Right cardiac atrium (tissue), 5 donors: ENCODE data around the gene ANKAR. TPM values are rescaled to one million over a fixed set of nuclear protein-coding genes. Genes with fewer than 3 reads are reported as not detected.
A peak's percentile ranks its signal among the peaks of the same experiment; 100 is the strongest.
"Not testable (repeated sequence)": the region's sequence is repeated elsewhere in the genome, so short reads cannot be mapped to it uniquely, and the experiment has no call there.

ENCODE experiments used
- ATAC-seq, 2 donors: fragments of 200-7000 bp; cut with Tn5 transposase; one replicate each; pipeline versions ENCODE4 v1.8.0 to v1.9.1; 2020; ENCODE audit warnings: moderate library complexity in 2 of 2, mild to moderate bottlenecking in 1 of 2
- DNase-seq, 3 donors: peaks; one replicate each; pipeline ENCODE4 v3.0.0-alpha.2; 2020
- H3K27ac ChIP-seq: one replicate; pipeline ENCODE4 v1.5.1; 2013; ENCODE audit warnings: mild to moderate bottlenecking, low read length, control low read depth, moderate library complexity
- H3K27me3 ChIP-seq: one replicate; pipeline ENCODE4 v1.6.1; 2013; ENCODE audit not compliant: control insufficient read depth, insufficient read depth
- H3K4me1 ChIP-seq: one replicate; pipeline ENCODE4 v1.6.1; 2013; ENCODE audit warnings: low read length; ENCODE audit not compliant: control insufficient read depth, insufficient read depth
- H3K4me3 ChIP-seq: one replicate; pipeline ENCODE4 v1.5.1; 2013; ENCODE audit warnings: low read length, control low read depth
- H3K9me3 ChIP-seq: one replicate; pipeline ENCODE4 v1.6.1; 2013; ENCODE audit warnings: low read length; ENCODE audit not compliant: control insufficient read depth
- WGBS: extraction: QIAGEN DNeasy Blood & Tissue Kit; methylation state at CpG from one replicate; pipeline ENCODE4 v1.1.7; 2013; 5-methylcytosine and 5-hydroxymethylcytosine counted together
- intact Hi-C, 4 donors: fragments of 100-400 bp; cut with DNase I; formaldehyde crosslinking; loops; one replicate each; pipeline versions ENCODE4 v1.11.0 to v1.14.0; 2022 to 2023
- polyA plus RNA-seq: library from polyadenylated mRNA; stranded (reverse); fragments of 200-250 nt; gene quantifications from one replicate; pipeline ENCODE4 v1.2.3, GENCODE V29; 2013
- total RNA-seq, 4 donors: library from RNA; stranded (reverse); fragmentation: NEBNext Ultra II Directional; extraction: Animal tissue kit (Norgen Biotek cat#: 25700); gene quantifications; one replicate each; pipeline ENCODE4 v1.2.1, GENCODE V29; 2021
- donor health status: healthy with polysubstance abuse.
- donor health status: DM: no; HTN: yes; CAD: no.
- donor health status: DM: no; HTN: no; CAD: no.
- donor health status: DM: no; HTN: yes; CAD: no; lungs with severe emphysema.
- donor health status: DM: yes; HTN: yes; CAD: no.

ANKAR gene
- total and polyA plus RNA-seq, 5 donors = 2.5 to 12.0 (median 10.0) TPM

DNA sequence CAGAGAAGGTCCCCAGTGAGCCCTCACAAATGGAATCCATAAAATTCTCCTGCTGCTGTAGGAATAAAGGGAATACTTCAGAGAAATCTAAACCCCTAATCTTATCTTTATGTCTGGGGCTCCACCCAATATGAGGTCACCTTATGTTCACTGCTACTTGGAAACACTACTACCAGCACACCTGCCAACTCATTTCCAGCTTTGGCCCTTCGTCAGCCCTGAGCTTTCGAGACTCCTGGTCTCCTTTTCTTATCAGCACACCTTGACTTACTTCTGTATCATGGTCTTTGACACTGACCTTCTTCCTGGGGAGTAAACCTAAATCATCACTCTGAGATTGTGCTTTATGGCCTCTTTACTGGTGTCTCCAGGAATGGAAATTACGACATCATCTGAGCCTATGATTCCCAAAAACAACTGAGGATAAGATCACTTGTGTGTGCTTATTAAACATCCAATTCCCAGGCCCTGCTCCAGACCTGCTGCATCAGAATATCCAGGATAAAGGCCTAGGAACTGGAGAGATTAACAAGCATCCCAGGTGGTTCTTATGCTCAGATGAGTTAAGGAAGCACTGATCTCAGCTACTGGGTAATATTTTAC is 35.4 kb upstream of the ANKAR start:
- Histone ChIP-seq H3K27ac (no peak overlapping the region), H3K9me3 (no peaks in the 10 kb centered on the region), H3K4me3 (no peak overlapping the region), H3K4me1 (no peaks in the 10 kb centered on the region), H3K27me3 (no peaks in the 10 kb centered on the region)
- 58% methylated on average over 3 of the region's 3 CpGs for WGBS
- DNase-seq (no peak), ATAC-seq (no peak)
- intact Hi-C loops = loop anchor here in 2 of 4 donors (10.0 kb wide), 2 partner anchors 144 to 174 kb away; no protein-coding TSS in a partner anchor

DNA sequence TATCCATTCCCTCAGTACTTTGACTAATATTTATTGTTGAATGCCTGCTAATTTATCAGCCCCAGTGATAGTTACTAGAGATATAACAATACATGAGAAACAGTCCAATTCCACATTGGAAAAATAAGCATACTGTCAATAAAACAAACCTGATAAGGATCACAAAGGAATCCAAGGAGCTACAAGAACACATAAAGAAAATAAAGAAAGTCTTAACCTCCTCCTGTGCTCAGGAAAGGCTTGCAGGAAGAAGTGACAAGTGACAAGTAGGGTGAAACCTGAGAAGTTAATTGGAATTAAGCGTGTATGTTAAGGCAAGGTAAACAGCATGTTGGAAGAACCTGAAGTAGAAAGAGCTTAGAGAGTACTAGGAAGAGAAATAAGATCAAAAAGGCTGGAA is 33.5 kb upstream of the ANKAR start:
- WGBS = 72% methylated on average over 1 of the region's 1 CpG
- H3K27ac ChIP-seq = no peak overlapping the region
- intact Hi-C loops = no loop called here

GRCh38 chr2:189641590-189641989 is 32.9 kb upstream of the ANKAR start:
- DNase-seq = no peak
- ATAC-seq = no peak
- Histone ChIP-seq H3K27me3 (no peaks in the 10 kb centered on the region), H3K4me3 (no peak overlapping the region), H3K27ac (no peak overlapping the region), H3K4me1 (no peaks in the 10 kb centered on the region), H3K9me3 (no peaks in the 10 kb centered on the region)
- 88% methylated on average over 2 of the region's 2 CpGs for WGBS
- intact Hi-C loops = no loop called here

More for the DNA sequence above, 33.5 kb upstream of the ANKAR start:
- H3K4me3 ChIP-seq = no peak overlapping the region
- no peaks in the 10 kb centered on the region for H3K4me1 ChIP-seq
- H3K9me3 ChIP-seq = no peaks in the 10 kb centered on the region
- no peak for ATAC-seq
- H3K27me3 ChIP-seq = no peaks in the 10 kb centered on the region
- no peak for DNase-seq

DNA sequence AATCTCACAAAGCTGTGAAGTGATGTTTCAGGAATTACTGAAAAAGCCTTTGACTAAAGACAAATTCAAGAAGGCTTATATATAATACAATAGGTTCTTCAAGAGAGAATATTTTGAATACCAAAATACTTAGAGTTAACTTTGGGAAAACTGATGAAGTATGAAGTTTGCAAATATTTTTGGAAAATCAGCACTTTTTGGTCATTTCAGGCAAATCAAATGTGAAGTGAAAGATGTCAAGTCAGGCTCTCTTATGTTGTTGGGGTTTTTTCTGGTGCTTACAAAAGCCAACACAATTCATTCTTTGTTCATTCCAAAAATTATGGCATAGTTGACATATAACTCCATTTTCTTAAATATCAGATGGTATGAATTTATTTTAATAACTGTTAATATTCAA is 27.9 kb upstream of the ANKAR start:
- no peak for ATAC-seq
- Histone ChIP-seq H3K4me1 (no peaks in the 10 kb centered on the region), H3K9me3 (no peaks in the 10 kb centered on the region), H3K27ac (no peak overlapping the region), H3K27me3 (no peaks in the 10 kb centered on the region), H3K4me3 (no peak overlapping the region)
- intact Hi-C loops = no loop called here
- no peak for DNase-seq

DNA sequence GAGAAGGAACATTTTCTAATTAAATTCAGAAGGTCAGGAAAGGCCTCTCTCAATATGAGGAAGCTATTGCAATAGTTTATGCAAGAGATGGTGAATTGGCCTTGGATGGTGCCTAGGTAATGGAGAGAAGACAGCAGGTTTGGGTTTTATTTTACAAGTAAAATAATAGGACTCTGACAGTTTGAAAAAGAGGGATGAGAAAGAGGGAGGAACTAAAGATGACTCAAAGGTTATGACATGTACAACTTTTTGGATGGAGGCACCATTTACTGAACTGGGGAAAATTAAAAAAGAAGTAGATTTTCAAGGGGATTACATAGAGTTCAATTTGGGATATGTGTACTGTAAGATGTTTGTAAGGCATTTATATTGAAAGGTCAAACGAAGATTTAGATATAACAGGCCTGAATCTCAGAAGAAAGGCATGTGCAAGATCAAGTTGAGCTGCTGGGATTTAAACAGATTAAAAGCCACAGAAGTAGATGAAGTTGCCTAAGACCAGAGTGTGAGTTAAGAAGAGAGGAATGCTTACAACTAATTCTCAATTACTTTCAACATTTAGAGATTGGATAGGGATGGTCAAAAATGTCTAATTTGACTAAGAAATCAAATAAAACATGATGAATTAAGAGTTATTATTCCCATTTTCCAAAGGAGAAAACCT is 25.5 kb upstream of the ANKAR start:
- no peaks in the 10 kb centered on the region for H3K9me3 ChIP-seq
- H3K4me3 ChIP-seq = no peak overlapping the region
- 86% methylated on average over 1 of the region's 1 CpG for WGBS
- no peaks in the 10 kb centered on the region for H3K27me3 ChIP-seq
- H3K4me1 ChIP-seq = no peaks in the 10 kb centered on the region
- no peak overlapping the region for H3K27ac ChIP-seq
- no peak for DNase-seq
- ATAC-seq = no peak
- intact Hi-C loops = no loop called here

DNA sequence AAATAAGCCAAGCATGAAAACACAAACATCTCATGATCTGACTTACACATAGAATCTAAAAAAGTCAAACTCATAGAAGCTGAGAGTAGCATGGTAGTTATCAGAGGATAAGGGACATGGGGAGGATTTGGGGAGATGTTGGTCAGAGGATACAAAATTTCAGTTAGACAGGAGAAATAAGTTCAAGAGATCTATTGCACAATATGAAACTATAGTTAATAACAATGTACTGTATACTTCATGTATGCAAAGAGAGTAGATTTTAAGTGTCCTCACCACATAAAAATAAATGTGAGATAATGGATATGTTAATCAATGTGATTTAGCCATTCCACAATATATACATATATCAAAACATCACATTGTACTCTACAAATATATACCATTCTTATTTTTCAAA is 23.2 kb upstream of the ANKAR start:
- H3K27ac ChIP-seq = no peak overlapping the region
- intact Hi-C loops = no loop called here
- ATAC-seq (no peak), DNase-seq (no peak)
- no peak overlapping the region for H3K4me3 ChIP-seq
- no peaks in the 10 kb centered on the region for H3K4me1 ChIP-seq
- no peaks in the 10 kb centered on the region for H3K9me3 ChIP-seq
- H3K27me3 ChIP-seq = no peaks in the 10 kb centered on the region

DNA sequence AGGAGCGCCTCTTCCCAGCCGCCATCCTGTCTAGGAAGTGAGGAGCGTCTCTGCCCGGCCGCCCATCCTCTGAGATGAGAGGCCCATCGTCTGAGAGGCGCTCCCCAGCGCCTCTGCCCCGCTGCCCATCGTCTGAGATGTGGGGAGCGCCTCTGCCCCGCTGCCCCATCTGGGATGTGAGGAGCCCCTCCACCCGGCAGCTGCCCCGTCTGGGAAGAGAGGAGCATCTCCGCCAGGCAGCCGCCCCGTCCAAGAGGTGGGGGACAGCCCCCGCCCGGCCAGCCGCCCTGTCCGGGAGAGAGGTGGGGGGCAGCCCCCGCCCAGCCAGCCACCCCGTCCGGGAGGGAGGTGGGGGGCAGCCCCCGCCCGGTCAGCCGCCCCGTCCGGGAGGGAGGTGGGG is 21.0 kb upstream of the ANKAR start:
- H3K27ac ChIP-seq, H3K4me1 ChIP-seq, H3K9me3 ChIP-seq, H3K27me3 ChIP-seq, H3K4me3 ChIP-seq, ATAC-seq, intact Hi-C loops: not testable (repeated sequence)
- 97% methylated on average over 29 of the region's 29 CpGs for WGBS
- peak in 2 of 3 donors; percentile 54 to 61 for DNase-seq

DNA sequence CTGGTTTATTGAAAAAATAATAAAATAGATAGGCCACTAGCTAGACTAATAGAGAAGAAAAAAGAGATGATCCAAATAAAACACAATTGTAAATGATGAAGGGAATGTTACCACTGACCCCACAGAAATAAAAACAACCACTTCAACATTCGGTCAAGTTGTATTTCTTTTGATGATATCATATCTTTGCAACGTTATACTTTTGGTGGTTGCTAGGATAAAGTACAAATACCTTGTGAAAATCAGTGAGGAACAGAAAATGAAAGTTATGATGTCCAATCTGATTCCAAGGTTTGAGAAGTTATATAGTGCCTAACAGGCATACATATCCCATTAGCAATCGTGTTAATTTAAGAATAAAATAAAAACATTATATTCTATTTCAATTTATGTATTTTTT is 19.8 kb upstream of the ANKAR start:
- Histone ChIP-seq H3K4me1 (no peaks in the 10 kb centered on the region), H3K9me3 (no peaks in the 10 kb centered on the region), H3K4me3 (no peak overlapping the region), H3K27me3 (no peaks in the 10 kb centered on the region), H3K27ac (no peak overlapping the region)
- 47% methylated on average over 3 of the region's 3 CpGs for WGBS
- DNase-seq (no peak), ATAC-seq (no peak)
- intact Hi-C loops = no loop called here

GRCh38 chr2:189657867-189658266 is 16.6 kb upstream of the ANKAR start:
- no peak overlapping the region for H3K27ac ChIP-seq
- peaks cover 2% of the 10 kb centered on the region for H3K4me1 ChIP-seq
- no peaks in the 10 kb centered on the region for H3K9me3 ChIP-seq
- H3K4me3 ChIP-seq = no peak overlapping the region
- ATAC-seq (peak; percentile 62 to 69), DNase-seq (peak; percentile 48 to 78 (median 70))
- 37% methylated on average over 5 of the region's 5 CpGs for WGBS
- no peaks in the 10 kb centered on the region for H3K27me3 ChIP-seq
- intact Hi-C loops = no loop called here

DNA sequence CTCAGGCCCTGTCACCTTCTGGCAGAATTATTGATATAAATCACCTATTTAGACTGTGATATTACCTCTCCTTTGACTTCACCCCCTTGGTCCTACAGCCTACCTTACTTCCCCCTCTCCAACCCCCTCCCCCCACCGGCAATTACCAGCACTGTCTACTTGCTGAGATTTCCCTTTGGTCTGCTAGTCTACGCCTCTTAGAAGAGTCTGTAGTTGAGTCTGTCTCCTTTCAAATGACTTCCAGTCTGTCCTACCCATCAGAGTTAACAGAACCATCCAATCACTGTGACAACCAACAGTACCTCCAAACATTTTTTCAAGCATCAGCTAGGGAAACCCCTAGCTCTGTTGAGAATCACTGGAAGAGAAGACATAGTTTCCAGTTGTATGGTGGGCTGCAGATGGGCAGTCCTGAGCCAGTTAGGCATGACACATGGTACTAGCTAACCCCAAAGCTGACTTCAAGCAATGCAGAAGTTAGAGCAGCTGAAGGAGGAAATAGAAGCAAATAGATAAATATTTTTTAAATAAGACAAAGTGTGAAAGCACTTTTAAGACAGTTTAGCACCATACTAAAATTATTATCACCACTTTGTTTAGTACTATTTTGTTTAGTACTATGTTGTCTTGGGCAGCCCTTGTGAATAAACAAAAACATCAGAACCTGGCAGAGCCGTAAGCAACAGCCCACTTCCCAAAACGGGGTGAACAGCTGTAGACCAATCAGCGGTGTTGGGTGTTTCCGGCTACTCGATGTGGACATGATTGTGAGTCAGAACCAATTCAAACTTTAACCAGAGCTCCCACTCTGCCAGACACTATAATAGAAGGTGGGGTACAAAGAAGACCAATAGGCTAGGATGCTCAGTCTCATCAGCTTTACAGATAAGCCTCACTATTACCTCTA is 15.9 kb upstream of the ANKAR start:
- WGBS = 57% methylated on average over 7 of the region's 7 CpGs
- peak overlapping the region; percentile 33 for H3K27ac ChIP-seq
- peaks cover 2% of the 10 kb centered on the region for H3K4me1 ChIP-seq
- no peaks in the 10 kb centered on the region for H3K27me3 ChIP-seq
- no peaks in the 10 kb centered on the region for H3K9me3 ChIP-seq
- no peak overlapping the region for H3K4me3 ChIP-seq
- intact Hi-C loops = no loop called here
- DNase-seq (no peak), ATAC-seq (no peak)

DNA sequence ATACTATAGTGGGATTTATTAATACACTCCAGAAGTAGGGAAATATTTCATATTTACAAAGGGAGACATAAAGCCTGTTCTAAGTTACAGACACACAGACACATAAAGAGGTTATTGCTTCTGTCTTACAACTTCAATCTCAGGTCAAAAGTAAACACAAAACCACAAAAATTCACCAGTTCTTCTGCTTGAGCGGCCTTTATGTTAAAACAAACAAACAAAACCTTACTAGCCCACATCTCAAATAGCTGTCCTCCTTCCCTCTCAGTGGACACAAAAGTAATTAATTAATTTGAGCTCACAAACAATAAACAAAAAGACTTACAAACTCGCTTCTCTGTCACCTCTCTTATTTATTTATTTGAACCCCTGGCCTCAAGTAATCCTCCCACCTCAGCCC is 14.7 kb upstream of the ANKAR start:
- no peak overlapping the region for H3K4me3 ChIP-seq
- no peak for DNase-seq
- intact Hi-C loops = loop anchor here in 3 of 4 donors (5.0 kb wide), 1 partner anchor 38 kb away; no protein-coding TSS in a partner anchor
- no peak overlapping the region for H3K27ac ChIP-seq
- whole genome bisulfite sequencing = 63% methylated on average over 2 of the region's 2 CpGs
- peaks cover 2% of the 10 kb centered on the region for H3K4me1 ChIP-seq
- no peaks in the 10 kb centered on the region for H3K9me3 ChIP-seq
- ATAC-seq = no peak
- H3K27me3 ChIP-seq = no peaks in the 10 kb centered on the region
